CD1c-positive myeloid dendritic cell (primary cell): ENCODE results near the gene NUCB2.
A peak's percentile ranks its signal among the peaks of the same experiment; 100 is the strongest.
"Not testable (repeated sequence)": the region's sequence is repeated elsewhere in the genome, so short reads cannot be mapped to it uniquely, and the experiment has no call there.

Source experiments
- DNase-seq: peaks from one replicate; pipeline ENCODE4 v3.0.0-alpha.2; 2016; ENCODE audit errors: extremely low spot score

The NUCB2 gene

GRCh38 chr11:17276236-17277023, at the start of gene NUCB2:
Gene NUCB2 (plus strand): TSS chr11:17276739. CDS start chr11:17295324, 18,585 bp downstream.
- peak; percentile 97 for DNase-seq

- DNase-seq: not testable (repeated sequence)
Observed at GRCh38 chr11:17228186-17228925, 48.2 kb upstream of the NUCB2 start.

- DNase-seq: no peak
Observed at GRCh38 chr11:17229481-17230152, 46.9 kb upstream of the NUCB2 start.

GRCh38 chr11:17230867-17231851, 45.4 kb upstream of the NUCB2 start:
- peak; percentile 45 for DNase-seq

GRCh38 chr11:17233101-17233500, 43.4 kb upstream of the NUCB2 start:
- no peak for DNase-seq

GRCh38 chr11:17238377-17238776, 38.2 kb upstream of the NUCB2 start:
- no peak for DNase-seq

- DNase-seq: not testable (repeated sequence)
Observed at GRCh38 chr11:17239927-17240326, 36.6 kb upstream of the NUCB2 start.

- no peak for DNase-seq
Observed at GRCh38 chr11:17240780-17241179, 35.8 kb upstream of the NUCB2 start.

- not testable (repeated sequence) for DNase-seq
Observed at GRCh38 chr11:17242954-17243353, 33.6 kb upstream of the NUCB2 start.

- peak; percentile 39 for DNase-seq
Observed at GRCh38 chr11:17244046-17244445, 32.5 kb upstream of the NUCB2 start.

- DNase-seq: no peak
Observed at GRCh38 chr11:17250561-17251350, 25.8 kb upstream of the NUCB2 start.

GRCh38 chr11:17252704-17253103, 23.8 kb upstream of the NUCB2 start:
- no peak for DNase-seq

- no peak for DNase-seq
Observed at GRCh38 chr11:17256512-17256911, 20.0 kb upstream of the NUCB2 start.

GRCh38 chr11:17257196-17257595, 19.3 kb upstream of the NUCB2 start:
- peak; percentile 21 for DNase-seq

- no peak for DNase-seq
Observed at GRCh38 chr11:17258670-17259069, 17.9 kb upstream of the NUCB2 start.

GRCh38 chr11:17259519-17259918, 17.0 kb upstream of the NUCB2 start:
- DNase-seq: no peak

- DNase-seq: peak; percentile 28
Observed at GRCh38 chr11:17260020-17260419, 16.5 kb upstream of the NUCB2 start.

GRCh38 chr11:17263769-17264168, 12.8 kb upstream of the NUCB2 start:
- no peak for DNase-seq

GRCh38 chr11:17266781-17267180, 9.8 kb upstream of the NUCB2 start:
- DNase-seq: no peak

- DNase-seq: no peak
Observed at GRCh38 chr11:17267576-17267975, 9.0 kb upstream of the NUCB2 start.
